HG03064 (cell line): ENCODE data around the gene TMEM208.

Experiments
- ATAC-seq: cut with Tn5 transposase; IDR thresholded peaks from one replicate; pipeline ENCODE4 v1.9.1; 2021; ENCODE audit warnings: low read depth; ENCODE audit not compliant: unreplicated experiment

TMEM208 gene

DNA sequence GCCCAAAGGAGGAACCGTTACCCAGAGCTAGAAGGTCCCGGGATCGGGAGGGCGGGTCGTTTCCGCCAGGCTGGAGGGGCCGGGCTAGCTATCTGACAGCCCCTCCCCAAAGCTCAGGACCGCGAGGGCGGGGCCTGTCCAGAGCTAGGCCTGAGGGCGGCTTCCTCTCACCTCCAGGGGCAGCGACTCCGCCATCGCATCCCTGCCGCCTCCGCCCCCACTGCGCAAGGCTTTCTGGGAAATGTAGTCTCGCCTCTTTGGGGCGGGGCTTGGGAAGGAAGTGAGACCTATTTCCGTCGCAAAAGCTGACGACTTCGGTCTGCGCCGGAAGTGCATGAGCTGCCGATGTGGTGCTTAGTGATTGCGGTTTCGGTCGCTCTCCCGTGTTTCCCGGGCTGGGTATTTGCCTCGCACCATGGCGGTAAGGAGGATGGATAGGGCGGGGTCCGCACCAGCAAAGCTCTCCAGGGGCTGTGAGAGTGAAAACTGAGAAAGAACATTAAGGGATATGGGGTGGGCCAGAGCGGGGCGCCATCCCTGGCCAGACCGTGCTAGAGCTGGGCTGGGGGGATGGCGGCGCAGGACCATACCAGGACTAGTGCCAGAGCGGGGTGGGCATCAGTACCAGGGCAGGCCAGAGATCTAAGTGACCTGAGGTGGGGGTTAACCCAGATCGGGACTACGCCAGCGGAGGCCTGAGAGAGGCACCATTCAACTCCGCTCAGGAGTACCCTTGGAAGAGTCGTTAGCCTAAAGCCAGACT lies at the start of gene TMEM208:
TMEM208 (plus strand) TSS at position 327 of the 763 bp plus-strand sequence; CDS start at position 416, 89 bp downstream.
- peak; percentile 88 for ATAC-seq

DNA sequence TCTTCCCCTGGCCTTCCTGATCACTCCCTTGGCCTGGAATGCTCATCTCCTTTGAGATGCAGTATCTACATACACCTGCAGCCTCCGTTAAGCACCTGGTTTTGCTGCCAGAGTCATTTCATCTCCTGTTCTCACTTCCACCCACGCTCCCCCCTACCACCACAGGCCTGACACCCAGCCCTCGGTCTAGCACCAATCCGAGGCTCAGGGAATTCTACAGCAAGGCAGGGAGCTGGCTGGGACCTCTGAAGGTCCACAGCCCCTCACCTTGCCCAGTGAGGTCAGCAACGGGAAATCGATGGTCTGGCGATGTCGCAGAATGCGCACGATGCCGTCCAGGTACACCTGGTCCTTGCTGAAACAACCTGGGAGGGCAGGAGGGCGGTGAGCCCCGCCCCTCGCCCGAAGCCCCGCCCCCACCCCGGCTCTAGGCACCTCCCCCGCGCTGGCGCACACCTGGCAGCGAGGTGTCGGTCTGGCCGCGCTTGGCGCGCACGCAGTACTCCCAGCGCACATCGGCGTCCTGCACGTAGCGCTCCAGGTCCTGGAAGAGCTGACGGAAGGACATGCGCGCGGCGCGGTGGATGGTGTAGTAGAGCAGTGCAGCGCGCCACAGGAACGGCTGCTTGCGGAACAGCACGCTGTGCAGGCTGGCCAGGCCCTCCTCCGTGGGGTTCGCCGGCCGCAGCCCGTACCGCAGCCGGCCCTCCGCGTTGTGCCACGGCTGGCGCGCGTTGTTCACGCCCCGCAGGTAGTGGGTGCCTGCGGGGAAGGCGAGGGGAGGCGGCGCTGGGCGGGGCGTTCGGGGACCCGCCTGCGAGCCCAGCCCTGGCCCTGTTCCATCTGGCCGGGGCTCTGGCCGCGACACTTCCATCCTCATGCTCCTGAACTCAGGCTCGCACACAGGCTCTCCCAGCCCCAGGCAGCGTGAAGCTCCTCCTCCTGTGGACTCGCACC lies 48.9 kb upstream of the TMEM208 start:
- ATAC-seq: no peak

DNA sequence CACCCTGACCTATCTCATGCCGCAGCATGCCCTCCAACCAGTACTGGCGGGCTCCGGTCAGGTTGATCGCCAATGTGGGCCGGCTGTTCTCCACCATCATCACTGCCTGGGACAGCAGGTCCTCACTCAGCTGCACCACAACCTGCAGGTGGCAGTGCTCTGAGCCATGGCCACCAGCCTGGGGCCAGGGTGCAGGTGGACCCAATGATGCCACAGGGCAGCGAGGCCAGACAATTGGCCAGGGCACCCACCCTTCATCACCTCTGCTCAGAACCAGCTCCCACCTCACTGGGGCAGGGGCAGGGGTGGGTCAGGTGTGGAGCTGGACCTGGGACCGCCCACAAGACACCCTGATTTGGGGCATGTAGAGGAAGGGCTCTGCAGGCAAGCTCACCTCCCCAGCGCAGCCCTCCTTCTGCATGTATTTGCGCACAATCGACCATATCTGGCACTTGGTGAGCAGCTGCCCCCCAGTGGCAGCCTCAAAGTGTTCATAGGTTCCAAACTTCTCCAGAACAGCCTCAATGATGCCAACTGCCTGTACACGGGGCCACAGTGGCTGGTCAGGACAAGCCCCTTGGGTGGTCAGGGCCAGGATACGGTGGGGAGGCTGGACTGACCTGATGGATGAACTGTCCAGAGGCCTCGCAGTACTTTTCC lies 47.4 kb upstream of the TMEM208 start:
- no peak for ATAC-seq

DNA sequence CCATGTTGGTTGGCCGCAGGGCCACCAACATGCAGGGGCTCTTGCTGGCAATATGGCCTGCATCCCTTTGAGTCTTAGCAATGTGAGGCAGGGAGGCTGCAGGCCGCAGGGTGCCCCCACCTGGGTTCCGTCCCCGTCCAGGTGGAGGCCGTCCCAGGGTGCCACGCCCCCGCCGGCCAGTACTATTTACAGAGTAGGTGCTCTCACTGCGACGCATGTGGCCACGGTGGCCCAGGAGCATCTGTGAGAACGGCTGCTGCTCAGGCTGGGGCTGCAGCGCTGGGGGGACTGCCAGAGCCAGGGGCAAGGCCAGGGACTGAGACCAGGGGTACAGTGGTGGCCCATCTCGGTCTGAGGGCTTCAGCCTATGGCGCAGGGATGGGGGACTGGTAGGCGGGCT lies 46.8 kb upstream of the TMEM208 start:
- no peak for ATAC-seq

DNA sequence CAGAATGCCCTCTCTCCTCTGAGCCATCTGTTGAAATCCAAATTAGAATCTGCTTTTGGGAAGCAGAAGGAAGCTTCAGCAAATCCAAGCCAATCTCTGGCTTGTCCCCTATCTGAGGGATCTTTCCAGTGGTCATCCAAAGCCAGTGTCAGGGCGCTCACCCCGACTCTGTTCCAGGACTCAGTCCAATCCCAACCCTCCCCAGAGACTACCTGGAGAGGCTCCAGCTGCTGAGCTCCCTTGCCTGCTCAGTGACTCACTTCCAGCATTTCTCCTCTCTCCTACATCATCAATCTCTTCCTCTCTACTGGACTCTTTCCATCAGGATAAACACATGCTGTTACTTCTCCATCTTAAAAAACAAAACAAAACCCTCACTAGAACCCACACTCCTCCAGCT lies 45.6 kb upstream of the TMEM208 start:
- no peak for ATAC-seq

DNA sequence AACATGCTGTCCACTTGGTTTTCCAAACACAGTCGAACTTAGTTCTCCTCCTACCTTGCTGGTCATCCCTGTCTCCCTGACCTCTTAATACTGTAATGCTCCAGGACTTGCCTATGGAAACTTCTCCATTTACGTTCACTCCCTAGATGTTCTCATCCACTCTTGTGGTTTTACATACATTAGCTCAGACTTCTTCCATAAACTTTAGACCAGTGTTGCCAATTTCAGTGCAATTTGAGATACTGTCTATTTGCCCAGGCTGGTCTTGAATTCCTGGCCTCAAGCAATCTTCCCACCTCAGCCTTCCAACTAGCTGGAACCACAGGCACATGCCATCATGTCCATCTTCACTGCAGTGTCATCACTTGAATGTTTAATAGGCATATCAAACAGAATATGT lies 44.6 kb upstream of the TMEM208 start:
- no peak for ATAC-seq

DNA sequence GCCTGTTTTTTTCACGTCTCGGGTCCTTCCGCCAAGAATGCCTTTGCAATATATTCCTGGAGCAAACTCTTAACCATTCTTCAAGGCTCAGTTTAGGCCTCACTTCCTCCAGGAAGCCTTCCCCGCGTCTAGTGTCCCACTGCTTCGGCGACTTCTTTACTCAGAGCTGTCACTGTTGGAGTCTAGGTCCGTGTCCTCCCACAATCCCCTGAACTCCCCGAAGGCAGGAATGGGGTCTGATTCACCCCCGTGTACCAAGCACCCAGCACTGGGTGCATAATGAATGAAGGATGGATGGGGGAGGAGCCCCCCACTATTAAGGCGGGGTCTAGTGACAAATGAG lies 43.7 kb upstream of the TMEM208 start:
- no peak for ATAC-seq

DNA sequence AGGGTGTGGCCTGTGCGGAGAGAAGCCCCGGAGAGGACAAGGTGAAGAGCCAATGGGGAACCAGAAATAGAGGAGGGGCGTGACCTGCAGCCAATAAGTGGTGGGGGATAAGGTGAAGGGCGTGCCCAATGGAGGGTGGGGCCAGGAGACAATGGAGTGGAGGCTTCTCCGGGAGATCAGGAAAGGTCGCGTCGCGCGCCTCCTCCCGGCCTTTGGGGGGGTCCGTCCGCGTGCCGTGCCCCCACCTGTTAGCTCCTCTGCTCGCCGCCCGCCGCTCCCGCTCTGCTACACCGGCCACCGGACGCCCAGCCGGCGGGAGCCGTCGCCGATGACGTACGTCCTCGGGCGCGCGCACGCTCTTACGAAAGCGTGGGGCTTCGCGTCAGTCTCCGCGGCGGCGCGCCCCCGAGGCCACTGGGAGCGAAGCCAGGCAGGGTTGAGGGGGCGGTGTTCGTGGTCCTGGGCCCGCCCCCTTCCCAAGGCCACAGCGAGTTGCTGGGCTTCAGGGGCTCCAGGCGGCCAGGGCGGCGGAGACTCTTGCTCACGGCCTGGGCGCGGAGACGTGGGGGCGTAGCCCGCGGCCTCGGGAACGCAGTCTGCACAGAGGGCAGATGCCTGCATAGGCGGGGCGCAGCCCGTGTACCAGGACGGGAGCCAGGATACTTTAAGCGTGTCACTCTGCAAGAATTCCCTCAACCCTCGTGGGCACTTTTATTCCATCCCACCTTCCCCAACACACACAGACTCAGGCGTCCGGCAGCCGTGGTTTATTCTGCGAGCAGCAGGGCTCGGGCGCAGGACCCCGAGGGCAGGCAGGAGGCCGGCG lies 43.1 kb upstream of the TMEM208 start, which contains the start of gene MATCAP1:
MATCAP1 (minus strand) TSS at position 337 of the 826 bp plus-strand sequence. CDS start 3,353 bp downstream, outside the sequence.
- peak; percentile 87 for ATAC-seq

DNA sequence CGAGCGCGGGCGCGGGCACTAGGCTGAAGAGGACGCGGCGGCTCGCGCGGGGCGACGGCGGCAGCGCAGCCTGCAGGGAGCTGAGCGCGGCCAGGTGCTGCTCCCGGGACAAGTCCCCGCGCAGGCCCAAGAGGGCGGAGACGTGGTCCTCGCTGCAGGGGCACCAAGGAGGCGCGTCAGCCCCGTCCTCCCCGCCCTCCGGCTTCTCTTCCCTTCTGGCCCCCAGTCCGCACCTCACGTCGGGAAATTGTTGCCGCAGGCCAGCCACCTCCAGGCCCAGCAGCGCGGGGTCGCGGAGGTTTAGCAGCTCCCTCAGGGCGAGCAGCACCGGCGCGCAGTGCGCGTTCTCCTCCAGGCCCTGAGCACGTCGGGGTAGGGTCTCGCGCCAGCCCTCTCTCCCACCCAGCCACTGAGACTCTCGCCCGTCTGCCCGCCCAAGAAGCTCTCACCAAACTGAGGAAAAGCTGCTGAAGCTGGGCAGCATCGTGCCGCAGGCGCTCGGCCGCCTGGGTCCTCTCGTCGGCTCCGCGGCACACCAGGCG lies 42.4 kb upstream of the TMEM208 start:
- ATAC-seq: peak; percentile 10

DNA sequence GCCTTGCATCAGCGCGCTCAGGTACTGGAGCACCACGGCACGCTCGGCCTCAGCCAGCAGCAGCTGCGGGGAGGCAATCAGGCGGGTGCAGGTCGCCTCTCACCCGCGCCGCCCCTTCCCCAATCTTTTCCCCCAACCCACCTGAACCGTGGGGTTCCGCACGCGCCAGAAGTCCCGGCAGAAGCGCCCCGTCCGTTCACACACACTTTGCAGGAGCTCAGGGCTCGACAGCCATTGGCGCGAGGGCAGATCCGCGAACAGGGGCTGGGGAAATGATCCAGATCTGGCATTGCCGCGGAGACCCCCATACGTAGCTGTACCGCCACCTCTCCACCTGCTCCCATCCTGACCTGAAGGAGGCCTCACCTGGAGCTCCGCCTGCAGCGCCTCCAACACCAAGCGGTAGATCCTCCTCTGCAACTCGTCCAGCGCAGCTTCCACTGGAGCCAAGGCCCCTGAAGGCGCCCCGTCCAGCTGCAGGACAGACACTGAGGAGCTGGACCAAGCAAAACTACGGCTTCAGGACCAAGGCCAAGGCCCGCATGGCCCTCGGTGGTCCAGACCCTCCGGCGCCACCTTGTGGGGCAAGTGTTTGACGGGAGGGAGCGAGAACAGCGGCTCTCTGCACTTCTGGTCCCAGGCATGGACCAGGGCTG lies 41.8 kb upstream of the TMEM208 start:
- ATAC-seq: no peak

DNA sequence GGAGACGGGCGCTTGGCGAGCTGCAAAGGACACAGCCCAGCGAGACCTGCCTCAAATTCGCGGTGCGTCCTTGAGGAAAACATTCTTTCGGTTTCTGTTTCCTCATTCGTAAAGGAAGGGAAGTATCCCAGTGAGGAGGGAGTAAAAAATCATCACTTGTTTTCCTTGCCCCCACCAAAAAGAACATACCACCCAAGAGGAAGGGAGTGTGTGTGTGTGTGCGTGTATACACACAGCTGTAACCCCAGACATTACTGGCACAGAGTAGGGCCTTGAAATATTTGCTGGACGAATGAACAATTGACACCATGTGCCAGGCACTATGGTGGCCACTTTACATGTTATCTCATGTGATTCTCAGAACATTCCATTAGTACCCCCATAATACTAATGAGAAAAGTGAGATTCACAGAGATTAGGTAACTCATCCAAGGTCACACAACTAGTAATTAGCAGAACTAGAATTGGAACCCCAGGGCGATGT lies 41.2 kb upstream of the TMEM208 start:
- no peak for ATAC-seq

DNA sequence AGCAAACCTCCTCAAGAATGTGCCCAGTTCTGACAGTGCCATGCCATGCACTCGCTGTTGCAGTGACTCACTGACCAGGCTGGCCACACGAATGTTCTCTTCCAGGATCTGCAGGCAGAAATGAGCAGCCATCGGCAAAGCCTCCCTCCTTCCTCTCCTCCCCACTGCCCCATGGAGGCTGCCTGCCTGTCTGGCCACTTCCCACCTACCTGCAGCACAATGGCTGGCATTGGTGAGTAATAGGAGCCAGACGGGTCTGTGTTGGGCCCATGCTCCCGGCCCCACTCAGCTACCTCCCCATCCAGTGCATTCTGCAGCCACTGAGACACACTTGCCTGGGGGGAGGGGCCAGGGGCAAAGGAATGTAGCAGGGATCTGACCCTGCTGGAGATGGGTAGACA lies 40.4 kb upstream of the TMEM208 start:
- ATAC-seq: no peak

DNA sequence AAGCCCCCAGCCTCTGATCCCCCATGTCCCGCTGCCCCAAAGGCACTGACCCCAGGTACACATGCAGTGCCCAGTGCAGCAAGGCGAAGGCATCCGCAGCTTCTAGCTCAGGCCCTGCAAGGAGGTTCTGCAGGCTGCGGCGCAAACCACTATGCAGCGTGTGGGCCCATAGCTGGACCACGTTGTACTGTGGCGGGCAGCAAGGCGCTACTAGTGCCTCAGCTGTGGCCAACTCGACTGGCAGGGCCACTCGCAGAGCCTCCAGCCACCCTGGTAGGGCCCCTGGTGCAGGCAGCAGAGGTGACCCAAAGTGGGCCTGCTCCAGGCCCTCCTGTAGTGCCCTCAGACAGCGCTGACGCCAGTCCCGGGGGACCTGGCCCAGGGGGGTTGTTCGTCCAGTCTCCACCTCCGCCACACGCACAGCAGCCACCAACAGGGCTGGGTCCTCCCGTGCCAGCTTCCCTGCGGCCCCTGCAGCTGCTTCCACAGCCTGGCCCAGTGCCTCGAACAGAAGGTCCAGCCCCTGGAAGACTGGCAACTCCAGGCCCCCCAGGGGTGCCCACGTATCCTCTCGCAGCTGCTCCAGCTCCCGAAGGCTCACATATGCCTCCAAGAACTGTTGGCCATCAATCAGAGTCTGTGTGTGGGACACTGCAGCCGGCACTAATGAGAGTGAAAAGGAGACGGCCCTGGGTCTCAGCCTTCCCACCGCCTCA lies 39.6 kb upstream of the TMEM208 start:
- ATAC-seq: no peak

DNA sequence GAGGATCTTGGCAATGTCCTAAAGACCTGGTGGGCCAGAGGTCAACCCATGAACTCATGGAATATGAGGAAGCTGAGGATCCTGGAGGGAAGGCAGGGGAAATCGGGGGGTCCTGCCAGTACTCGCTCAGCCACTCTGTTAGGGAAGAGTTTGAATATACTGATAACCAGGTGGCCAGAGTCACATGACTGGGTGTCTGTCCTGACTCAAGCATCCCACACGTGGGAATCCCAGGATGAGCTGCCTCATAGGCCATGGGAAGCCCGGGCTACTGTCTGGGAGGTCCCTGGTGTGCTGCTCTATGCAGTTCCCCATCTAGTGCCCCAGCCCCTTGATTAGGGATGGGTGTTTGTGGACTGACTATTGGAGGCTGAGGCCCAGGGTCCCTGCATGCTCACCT lies 38.6 kb upstream of the TMEM208 start:
- ATAC-seq: no peak

DNA sequence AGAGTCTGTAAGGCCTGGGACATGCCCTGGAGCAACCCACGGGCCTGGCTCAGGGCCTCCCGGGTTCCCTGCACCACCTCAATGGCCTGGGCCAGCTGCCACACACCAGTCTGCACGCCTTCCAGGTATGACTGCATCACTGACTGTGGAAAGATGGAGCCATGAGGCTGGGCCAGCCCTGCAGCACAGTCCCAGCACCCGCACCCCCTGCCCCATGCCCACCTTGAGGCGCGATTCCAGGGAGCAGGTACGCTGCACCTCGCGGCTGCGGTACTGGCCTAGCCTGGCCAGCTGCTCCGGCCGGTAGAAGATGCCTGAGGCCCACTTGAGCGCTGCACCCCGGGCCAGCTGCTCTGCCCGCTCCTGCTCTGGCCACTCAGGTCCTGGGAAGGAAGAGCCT lies 38.1 kb upstream of the TMEM208 start:
- no peak for ATAC-seq

DNA sequence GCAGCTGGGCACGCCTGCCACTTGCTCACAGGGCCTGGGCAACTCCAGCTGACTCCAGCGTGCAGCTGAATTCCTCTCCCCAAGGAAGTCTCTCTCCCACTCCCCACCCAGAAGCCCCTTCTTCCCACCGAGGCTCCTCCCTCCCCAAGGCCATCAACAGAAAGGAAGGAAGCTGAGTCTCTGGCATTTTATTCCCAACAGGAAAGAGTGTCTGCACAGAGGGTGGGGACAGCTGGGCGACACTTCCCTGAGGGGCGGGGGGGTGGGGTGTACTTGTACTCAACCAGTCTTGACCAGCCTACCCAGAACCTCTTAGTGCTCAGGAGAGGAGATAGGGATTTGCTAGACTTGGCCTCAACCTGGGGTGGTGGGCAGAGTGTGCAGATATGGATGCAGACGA lies 36.9 kb upstream of the TMEM208 start, which contains the start of gene EXOC3L1:
EXOC3L1 (minus strand) TSS at position 96 of the 400 bp plus-strand sequence. CDS start 460 bp downstream, outside the sequence.
- no peak for ATAC-seq

DNA sequence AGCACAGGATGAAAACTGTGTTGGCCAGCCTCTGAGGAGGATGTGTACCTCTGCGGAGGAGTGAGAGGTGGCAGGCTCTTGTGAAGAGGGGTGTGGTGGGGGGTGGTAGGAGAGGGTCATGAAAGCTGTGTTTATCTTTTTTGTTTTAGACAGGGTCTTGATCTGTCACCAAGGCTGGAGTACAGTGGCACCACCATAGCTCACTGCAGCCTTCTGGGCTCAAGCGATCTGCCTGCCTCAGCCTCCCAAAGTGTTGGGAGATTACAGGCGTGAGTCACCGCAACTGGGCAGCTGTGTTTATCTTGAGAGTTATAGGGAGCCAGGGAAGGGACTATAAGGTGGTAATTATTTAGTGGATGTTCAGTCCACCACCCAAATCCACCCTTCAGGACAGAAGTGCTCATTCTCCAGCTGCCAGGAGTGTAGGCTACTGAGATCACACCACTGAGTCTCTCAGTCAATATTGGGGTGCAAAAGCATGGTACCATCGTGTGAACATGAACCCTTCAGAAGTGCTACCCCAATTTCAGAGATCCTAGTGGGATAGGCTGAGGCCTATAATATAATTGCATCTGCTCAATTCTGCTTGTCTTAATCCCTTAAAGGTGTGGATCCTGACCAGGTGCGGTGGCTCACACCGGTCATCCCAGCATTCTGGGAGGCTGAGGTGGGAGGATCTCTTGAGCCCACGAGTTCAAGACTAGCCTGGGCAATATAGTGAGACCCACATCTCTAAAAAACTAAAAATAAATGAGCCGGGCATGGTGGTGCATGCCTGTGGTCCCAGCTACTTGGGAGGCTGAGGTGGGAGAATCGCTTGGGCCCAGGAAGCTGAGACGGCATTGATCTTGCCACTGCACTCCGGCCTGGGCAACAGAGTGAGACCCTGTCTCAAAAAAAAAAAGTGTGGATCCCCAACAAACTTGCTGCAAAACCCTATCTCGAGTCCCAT lies 36.2 kb upstream of the TMEM208 start:
- ATAC-seq: no peak
